ENCODE results near the gene NAIF1. TPM values are rescaled to one million over a fixed set of nuclear protein-coding genes. Genes with fewer than 3 reads are reported as not detected.

NAIF1 gene
- total RNA-seq, 1 experiment from 2014 or later = 14.6 TPM

DNA sequence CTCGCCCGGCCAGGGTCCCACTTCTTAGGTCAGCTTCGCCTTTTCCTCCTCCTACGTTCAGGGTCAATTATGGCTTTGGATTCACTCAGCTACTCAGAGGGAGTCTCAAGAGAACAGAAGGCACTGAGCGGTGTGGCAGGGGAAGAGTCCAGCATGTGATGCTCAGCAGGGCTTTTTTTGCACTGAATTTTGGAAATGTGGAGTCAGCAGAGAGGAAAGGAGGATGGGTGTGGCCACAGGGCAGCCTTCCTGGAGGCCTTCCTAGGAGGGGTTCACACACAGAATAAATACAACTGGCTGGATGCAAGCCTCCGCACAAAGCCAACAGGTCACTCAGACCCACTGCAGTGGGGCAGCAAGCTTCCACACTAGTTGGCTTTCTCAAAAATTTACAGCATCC, 4.8 kb downstream of the NAIF1 start:
- POLR2A ChIA-PET = no interaction called here
- TF ChIP-seq, protein P1, sequence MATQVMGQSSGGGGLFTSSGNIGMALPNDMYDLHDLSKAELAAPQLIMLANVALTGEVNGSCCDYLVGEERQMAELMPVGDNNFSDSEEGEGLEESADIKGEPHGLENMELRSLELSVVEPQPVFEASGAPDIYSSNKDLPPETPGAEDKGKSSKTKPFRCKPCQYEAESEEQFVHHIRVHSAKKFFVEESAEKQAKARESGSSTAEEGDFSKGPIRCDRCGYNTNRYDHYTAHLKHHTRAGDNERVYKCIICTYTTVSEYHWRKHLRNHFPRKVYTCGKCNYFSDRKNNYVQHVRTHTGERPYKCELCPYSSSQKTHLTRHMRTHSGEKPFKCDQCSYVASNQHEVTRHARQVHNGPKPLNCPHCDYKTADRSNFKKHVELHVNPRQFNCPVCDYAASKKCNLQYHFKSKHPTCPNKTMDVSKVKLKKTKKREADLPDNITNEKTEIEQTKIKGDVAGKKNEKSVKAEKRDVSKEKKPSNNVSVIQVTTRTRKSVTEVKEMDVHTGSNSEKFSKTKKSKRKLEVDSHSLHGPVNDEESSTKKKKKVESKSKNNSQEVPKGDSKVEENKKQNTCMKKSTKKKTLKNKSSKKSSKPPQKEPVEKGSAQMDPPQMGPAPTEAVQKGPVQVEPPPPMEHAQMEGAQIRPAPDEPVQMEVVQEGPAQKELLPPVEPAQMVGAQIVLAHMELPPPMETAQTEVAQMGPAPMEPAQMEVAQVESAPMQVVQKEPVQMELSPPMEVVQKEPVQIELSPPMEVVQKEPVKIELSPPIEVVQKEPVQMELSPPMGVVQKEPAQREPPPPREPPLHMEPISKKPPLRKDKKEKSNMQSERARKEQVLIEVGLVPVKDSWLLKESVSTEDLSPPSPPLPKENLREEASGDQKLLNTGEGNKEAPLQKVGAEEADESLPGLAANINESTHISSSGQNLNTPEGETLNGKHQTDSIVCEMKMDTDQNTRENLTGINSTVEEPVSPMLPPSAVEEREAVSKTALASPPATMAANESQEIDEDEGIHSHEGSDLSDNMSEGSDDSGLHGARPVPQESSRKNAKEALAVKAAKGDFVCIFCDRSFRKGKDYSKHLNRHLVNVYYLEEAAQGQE (IDR thresholded peaks at IDR 0.05; ENCODE audit: insufficient read depth in 1 of 2, low read depth in 2 of 2, low read length in 1 of 2) = no peak
- TF ChIP-seq POLR2AphosphoS5 (IDR thresholded peaks at IDR 0.05; ENCODE audit: low read depth, low read length) = no peak
- TF ChIP-seq, protein P2, sequence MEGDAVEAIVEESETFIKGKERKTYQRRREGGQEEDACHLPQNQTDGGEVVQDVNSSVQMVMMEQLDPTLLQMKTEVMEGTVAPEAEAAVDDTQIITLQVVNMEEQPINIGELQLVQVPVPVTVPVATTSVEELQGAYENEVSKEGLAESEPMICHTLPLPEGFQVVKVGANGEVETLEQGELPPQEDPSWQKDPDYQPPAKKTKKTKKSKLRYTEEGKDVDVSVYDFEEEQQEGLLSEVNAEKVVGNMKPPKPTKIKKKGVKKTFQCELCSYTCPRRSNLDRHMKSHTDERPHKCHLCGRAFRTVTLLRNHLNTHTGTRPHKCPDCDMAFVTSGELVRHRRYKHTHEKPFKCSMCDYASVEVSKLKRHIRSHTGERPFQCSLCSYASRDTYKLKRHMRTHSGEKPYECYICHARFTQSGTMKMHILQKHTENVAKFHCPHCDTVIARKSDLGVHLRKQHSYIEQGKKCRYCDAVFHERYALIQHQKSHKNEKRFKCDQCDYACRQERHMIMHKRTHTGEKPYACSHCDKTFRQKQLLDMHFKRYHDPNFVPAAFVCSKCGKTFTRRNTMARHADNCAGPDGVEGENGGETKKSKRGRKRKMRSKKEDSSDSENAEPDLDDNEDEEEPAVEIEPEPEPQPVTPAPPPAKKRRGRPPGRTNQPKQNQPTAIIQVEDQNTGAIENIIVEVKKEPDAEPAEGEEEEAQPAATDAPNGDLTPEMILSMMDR (IDR thresholded peaks at IDR 0.05) = no peak
- no peak for TF ChIP-seq SIN3A (IDR thresholded peaks at IDR 0.05; ENCODE audit: borderline replicate concordance, insufficient read depth, low read depth, low read length)
- TF ChIP-seq TCF7L2 (IDR thresholded peaks at IDR 0.05; ENCODE audit: low read depth, low read length) = no peak
- BruUV-seq (replicated peaks) = no TSS peak

DNA sequence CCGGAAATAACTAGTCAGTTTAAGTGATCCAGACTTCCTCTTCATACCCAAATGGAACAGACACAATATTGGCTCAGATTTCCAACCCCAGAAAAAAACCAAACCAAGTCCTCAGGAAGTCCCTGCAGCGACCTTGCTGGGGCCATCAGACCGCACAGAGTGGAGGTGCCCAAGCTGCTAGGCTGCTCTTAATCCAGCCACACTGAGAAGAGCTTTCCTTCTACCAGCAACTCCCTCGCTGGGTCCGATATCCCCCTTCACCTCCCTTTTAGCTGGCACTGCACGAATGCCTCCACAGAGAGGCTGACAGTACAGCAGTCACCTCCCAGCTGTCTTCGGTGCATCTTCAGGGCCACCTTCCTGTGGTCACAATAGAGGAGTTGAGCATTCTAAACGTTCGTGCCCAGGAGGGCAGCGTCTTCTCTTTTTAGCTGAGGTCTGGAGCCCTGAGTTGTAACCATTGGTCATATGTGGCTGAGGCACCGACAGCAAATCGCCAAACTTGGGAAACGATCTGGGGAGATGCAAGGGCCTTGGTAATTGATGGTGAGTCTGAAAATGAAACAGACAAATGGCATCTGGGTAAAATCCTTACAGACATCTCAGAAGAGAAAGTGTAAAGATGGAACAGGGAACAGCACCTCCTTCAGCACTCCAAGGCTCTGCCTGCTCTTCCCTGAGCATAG, 5.7 kb downstream of the NAIF1 start:
- ATAC-seq (no peak), DNase-seq (ENCODE audit: low read depth, low spot score) (no peak)
- Histone ChIP-seq H3K27ac (ENCODE audit: low read length) (no peak overlapping the region), H3K4me3 (ENCODE audit: low read depth in 2 of 2, low read length in 2 of 2) (no peak overlapping the region), H3K4me1 (ENCODE audit: control insufficient read depth, insufficient read depth, low read length) (peaks cover 9% of the 10 kb centered on the region), H3K27me3 (ENCODE audit: control insufficient read depth, insufficient read depth, low read length) (no peaks in the 10 kb centered on the region), H3K36me3 (ENCODE audit: control insufficient read depth, insufficient read depth, low read length) (no peaks in the 10 kb centered on the region), H3K9me3 (ENCODE audit: control insufficient read depth, insufficient read depth, low read depth, low read length) (no peaks in the 10 kb centered on the region)
- BruUV-seq (replicated peaks) = no TSS peak
- in situ Hi-C loops (cut with HindIII; ENCODE audit: low pct_unique_long_range_greater_than_20kb, low sequenced_read_pairs) = no loop called here
- intact Hi-C loops (cut with micrococcal nuclease; ENCODE audit: unreplicated experiment) = no loop called here
- POLR2A ChIA-PET = interaction anchor here (0.7 kb wide), 1 partner anchor 11 kb away, joined by 13 read pairs; no protein-coding TSS in a partner anchor
- CTCF ChIA-PET = no interaction called here
- TF ChIP-seq, protein P2 (IDR thresholded peaks at IDR 0.05) = no peak
- TF ChIP-seq TCF7L2 (IDR thresholded peaks at IDR 0.05; ENCODE audit: low read depth, low read length) = no peak
- TF ChIP-seq SIN3A (IDR thresholded peaks at IDR 0.05; ENCODE audit: borderline replicate concordance, insufficient read depth, low read depth, low read length) = no peak
- TF ChIP-seq, protein P1 (IDR thresholded peaks at IDR 0.05; ENCODE audit: insufficient read depth in 1 of 2, low read depth in 2 of 2, low read length in 1 of 2) = no peak
- no peak for TF ChIP-seq POLR2AphosphoS5 (IDR thresholded peaks at IDR 0.05; ENCODE audit: low read depth, low read length)

More for the DNA sequence above, 4.8 kb downstream of the NAIF1 start:
- H3K4me1 ChIP-seq (ENCODE audit: control insufficient read depth, insufficient read depth, low read length) = peaks cover 9% of the 10 kb centered on the region
- in situ Hi-C loops (cut with HindIII; ENCODE audit: low pct_unique_long_range_greater_than_20kb, low sequenced_read_pairs) (no loop called here), intact Hi-C loops (cut with micrococcal nuclease; ENCODE audit: unreplicated experiment) (no loop called here)
- CTCF ChIA-PET = no interaction called here
- no peak overlapping the region for H3K4me3 ChIP-seq (ENCODE audit: low read depth in 2 of 2, low read length in 2 of 2)
- no peak overlapping the region for H3K27ac ChIP-seq (ENCODE audit: low read length)
- H3K27me3 ChIP-seq (ENCODE audit: control insufficient read depth, insufficient read depth, low read length) = no peaks in the 10 kb centered on the region
- H3K36me3 ChIP-seq (ENCODE audit: control insufficient read depth, insufficient read depth, low read length) = no peaks in the 10 kb centered on the region
- DNase-seq (ENCODE audit: low read depth, low spot score) (no peak), ATAC-seq (no peak)
- H3K9me3 ChIP-seq (ENCODE audit: control insufficient read depth, insufficient read depth, low read depth, low read length) = no peaks in the 10 kb centered on the region
